ENCODE data around the gene PRRX1.

Gene PRRX1

GRCh38 chr1:170680428-170680827, 16.5 kb downstream of the PRRX1 start:
- TF ChIP-seq, protein P1, sequence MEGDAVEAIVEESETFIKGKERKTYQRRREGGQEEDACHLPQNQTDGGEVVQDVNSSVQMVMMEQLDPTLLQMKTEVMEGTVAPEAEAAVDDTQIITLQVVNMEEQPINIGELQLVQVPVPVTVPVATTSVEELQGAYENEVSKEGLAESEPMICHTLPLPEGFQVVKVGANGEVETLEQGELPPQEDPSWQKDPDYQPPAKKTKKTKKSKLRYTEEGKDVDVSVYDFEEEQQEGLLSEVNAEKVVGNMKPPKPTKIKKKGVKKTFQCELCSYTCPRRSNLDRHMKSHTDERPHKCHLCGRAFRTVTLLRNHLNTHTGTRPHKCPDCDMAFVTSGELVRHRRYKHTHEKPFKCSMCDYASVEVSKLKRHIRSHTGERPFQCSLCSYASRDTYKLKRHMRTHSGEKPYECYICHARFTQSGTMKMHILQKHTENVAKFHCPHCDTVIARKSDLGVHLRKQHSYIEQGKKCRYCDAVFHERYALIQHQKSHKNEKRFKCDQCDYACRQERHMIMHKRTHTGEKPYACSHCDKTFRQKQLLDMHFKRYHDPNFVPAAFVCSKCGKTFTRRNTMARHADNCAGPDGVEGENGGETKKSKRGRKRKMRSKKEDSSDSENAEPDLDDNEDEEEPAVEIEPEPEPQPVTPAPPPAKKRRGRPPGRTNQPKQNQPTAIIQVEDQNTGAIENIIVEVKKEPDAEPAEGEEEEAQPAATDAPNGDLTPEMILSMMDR (IDR thresholded peaks at IDR 0.05; ENCODE audit: low read depth, low read length): no peak

DNA sequence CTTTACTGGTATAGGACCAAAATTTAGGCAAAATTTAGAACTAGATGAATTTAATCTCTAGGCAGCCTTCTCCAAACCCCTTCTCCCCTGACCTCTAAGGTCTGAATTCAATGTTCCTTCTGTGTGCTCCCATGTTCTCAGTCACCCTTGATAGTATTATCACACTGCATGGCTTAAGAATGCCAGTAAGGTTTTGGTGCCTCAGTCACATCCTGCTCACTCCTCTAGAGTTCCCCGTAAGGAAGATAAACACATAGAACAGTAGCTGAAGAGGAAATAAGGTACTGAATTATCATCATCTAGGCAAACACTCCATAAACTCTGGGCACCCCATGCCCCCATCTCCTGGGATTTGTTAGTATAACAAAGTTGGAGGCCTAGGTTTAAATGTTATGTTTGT, 18.2 kb downstream of the PRRX1 start:
- TF ChIP-seq, protein P1 (IDR thresholded peaks at IDR 0.05; ENCODE audit: low read depth, low read length): no peak
- H3K4me3 ChIP-seq (ENCODE audit: low read depth, low read length): no peak overlapping the region

More at GRCh38 chr1:170680428-170680827, 16.5 kb downstream of the PRRX1 start:
- H3K4me3 ChIP-seq (ENCODE audit: low read depth, low read length): no peak overlapping the region

- TF ChIP-seq, protein P1 (IDR thresholded peaks at IDR 0.05; ENCODE audit: low read depth, low read length): no peak
- H3K4me3 ChIP-seq (ENCODE audit: low read depth, low read length): no peak overlapping the region
These were observed 18.9 kb downstream of the PRRX1 start for GRCh38 chr1:170682809-170683208.

DNA sequence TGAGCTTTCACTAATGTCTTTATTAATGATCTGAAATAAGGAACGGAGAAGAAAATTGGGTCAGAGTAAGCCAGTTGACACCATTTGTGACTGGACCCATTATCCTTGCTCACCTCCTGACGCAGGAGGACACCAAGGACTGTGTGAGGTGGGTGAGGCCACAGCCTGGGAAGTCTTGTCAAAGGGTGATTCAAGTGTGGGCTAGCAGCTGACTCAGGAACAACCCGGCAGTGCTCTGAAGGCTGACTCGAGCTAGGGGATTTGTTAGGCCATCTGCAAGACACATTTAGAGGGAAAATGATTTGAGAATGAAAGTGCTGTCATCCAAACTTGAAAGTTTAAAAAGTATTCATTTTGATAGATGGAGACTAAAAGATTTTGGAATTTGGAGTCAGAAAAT, 21.2 kb downstream of the PRRX1 start:
- no peak overlapping the region for H3K4me3 ChIP-seq (ENCODE audit: low read depth, low read length)
- TF ChIP-seq, protein P1 (IDR thresholded peaks at IDR 0.05; ENCODE audit: low read depth, low read length): no peak

DNA sequence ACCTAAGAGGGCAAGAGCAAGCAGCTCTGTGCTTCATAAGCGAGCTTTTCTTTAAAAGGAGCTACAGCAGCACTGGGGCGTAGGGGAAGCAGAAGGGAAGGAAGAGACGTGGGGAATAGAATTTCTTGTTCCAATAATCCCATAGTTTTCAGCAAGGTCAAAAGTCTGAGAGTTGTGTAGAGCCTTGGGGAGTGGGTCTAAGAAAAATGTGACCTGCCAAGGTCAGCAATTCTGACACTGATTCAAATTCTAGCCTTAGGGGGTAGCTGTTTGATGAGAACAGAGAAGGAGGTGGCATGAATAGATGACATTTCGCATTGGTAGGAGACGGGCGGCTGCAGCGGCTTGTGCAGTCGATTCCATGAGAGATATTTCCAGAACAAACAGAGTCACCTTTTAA, 22.4 kb downstream of the PRRX1 start:
- TF ChIP-seq, protein P1 (IDR thresholded peaks at IDR 0.05; ENCODE audit: low read depth, low read length): no peak
- H3K4me3 ChIP-seq (ENCODE audit: low read depth, low read length): no peak overlapping the region

GRCh38 chr1:170687621-170688020, 23.7 kb downstream of the PRRX1 start:
- no peak overlapping the region for H3K4me3 ChIP-seq (ENCODE audit: low read depth, low read length)
- TF ChIP-seq, protein P1 (IDR thresholded peaks at IDR 0.05; ENCODE audit: low read depth, low read length): no peak

DNA sequence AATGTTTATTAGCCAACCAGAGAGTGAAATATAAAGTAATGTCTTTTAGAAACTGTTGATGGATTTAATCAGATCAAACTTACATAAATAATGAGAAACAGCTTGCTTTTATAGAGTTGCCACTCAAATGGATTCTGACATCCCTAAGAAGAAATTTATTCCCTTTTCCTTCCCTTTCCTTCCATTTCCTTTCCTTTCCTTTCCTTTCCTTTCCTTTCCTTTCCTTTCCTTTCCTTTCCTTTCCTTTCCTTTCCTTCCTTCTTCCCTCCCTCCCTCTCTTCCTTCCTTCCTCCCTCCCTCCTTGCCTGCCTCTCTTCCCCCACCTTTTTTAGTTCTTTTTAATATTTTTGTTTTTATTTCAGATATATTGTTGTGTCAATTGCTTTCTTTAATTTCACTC, 27.3 kb downstream of the PRRX1 start:
- TF ChIP-seq, protein P1 (IDR thresholded peaks at IDR 0.05; ENCODE audit: low read depth, low read length): no peak
- H3K4me3 ChIP-seq (ENCODE audit: low read depth, low read length): no peak overlapping the region
